Erythroblast (primary cell): ENCODE data around the gene CDYL2.

Source experiments
- GATA1 ChIP-seq: IDR thresholded peaks from 2 replicates; pipeline ENCODE4 v1.6.1; 2011; ENCODE audit warnings: low read depth, mild to moderate bottlenecking, control low read depth, low read length, moderate library complexity
- POLR2A ChIP-seq: IDR thresholded peaks from 2 replicates; pipeline ENCODE4 v1.6.1; 2011; ENCODE audit warnings: mild to moderate bottlenecking, low read length

DNA sequence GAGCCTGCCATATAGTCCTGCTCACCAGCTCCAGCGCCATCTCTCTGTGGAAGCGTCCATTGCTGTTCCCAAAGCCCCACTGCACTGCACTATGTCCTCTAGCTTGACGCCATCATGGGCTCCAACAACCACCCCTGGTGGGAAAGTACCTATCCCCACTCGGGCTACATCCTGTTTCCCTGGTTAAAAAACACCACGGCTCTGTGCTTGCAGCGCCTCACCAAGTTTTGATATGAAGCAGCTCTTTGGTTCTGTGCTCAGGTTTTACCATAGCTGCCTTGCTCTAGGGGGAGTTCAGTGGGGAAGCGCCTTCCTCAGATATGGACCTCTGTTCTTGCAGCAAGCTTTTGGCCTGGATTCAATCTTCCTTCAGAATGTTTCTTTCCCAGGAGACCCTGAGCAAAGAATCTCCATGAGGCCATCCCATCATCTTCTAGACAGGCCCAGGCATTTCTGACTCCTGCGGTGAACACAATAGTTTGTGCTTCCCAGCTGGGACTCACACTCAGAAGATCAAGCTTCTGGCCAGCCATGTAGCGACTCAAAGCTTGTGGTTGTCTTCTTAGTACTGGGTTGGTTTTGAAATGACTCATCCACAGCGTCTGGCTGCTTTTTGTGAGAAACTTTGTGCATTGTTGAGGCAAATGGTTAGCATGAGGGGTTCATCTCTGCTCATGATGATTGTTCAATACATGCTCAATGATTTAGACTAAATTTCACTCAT, 224.1 kb downstream of the CDYL2 start:
- TF ChIP-seq POLR2A (no peak), GATA1 (no peak)
